ENCODE results near the gene LAMA3. TPM values are rescaled to one million over a fixed set of nuclear protein-coding genes. Genes with fewer than 3 reads are reported as not detected.

LAMA3 gene
- total RNA-seq, 1 donor from 2014 or later: 4.1 TPM

GRCh38 chr18:23798824-23799223 lies 109.6 kb downstream of the LAMA3 start:
- intact Hi-C loops (cut with DNase I): no loop called here
- DNase-seq (ENCODE audit: missing footprints): no peak
- ATAC-seq: no peak

- no peak for ATAC-seq
- intact Hi-C loops (cut with DNase I): no loop called here
- no peak for DNase-seq (ENCODE audit: missing footprints)
These were observed 110.3 kb downstream of the LAMA3 start for GRCh38 chr18:23799540-23799939.

GRCh38 chr18:23800902-23801301 lies 111.6 kb downstream of the LAMA3 start:
- intact Hi-C loops (cut with DNase I): no loop called here
- DNase-seq (ENCODE audit: missing footprints): no peak
- no peak for ATAC-seq

GRCh38 chr18:23802817-23803216 lies 113.6 kb downstream of the LAMA3 start:
- ATAC-seq (no peak), DNase-seq (ENCODE audit: missing footprints) (no peak)
- intact Hi-C loops (cut with DNase I): no loop called here

- no peak for DNase-seq (ENCODE audit: missing footprints)
- intact Hi-C loops (cut with DNase I): no loop called here
- no peak for ATAC-seq
These were observed 114.5 kb downstream of the LAMA3 start for GRCh38 chr18:23803755-23804154.

GRCh38 chr18:23805898-23806297 lies 116.6 kb downstream of the LAMA3 start:
- ATAC-seq (no peak), DNase-seq (ENCODE audit: missing footprints) (no peak)
- intact Hi-C loops (cut with DNase I): no loop called here

GRCh38 chr18:23809415-23809814 lies 120.2 kb downstream of the LAMA3 start:
- intact Hi-C loops (cut with DNase I): no loop called here
- no peak for ATAC-seq
- no peak for DNase-seq (ENCODE audit: missing footprints)

GRCh38 chr18:23810396-23810795 lies 121.1 kb downstream of the LAMA3 start:
- DNase-seq (ENCODE audit: missing footprints) (no peak), ATAC-seq (no peak)
- intact Hi-C loops (cut with DNase I): loop anchor here (5.0 to 10.0 kb wide), 2 partner anchors 107 to 306 kb away; partner anchors contain the start of gene RMC1

GRCh38 chr18:23811176-23811575 lies 121.9 kb downstream of the LAMA3 start:
- ATAC-seq: no peak
- intact Hi-C loops (cut with DNase I): loop anchor here (5.0 to 10.0 kb wide), 2 partner anchors 106 to 306 kb away; partner anchors contain the start of gene RMC1
- DNase-seq (ENCODE audit: missing footprints): no peak

GRCh38 chr18:23812546-23813440 lies 123.5 kb downstream of the LAMA3 start:
- DNase-seq (ENCODE audit: missing footprints) (no peak), ATAC-seq (no peak)
- intact Hi-C loops (cut with DNase I): loop anchor here (2.0 to 10.0 kb wide), 3 partner anchors 105 to 308 kb away; partner anchors contain the start of gene RMC1

- DNase-seq (ENCODE audit: missing footprints) (peak; percentile 66), ATAC-seq (peak; percentile 94)
- intact Hi-C loops (cut with DNase I): loop anchor here (5.0 to 10.0 kb wide), 2 partner anchors 102 to 310 kb away; partner anchors contain the start of gene RMC1
These were observed 125.8 kb downstream of the LAMA3 start for GRCh38 chr18:23814991-23815614.

GRCh38 chr18:23816021-23816420 lies 126.8 kb downstream of the LAMA3 start:
- intact Hi-C loops (cut with DNase I): loop anchor here (10.0 kb wide), 1 partner anchor 311 kb away; the partner anchor contains the start of gene RMC1
- ATAC-seq: no peak
- no peak for DNase-seq (ENCODE audit: missing footprints)

- intact Hi-C loops (cut with DNase I): loop anchor here (10.0 kb wide), 1 partner anchor 312 kb away; the partner anchor contains the start of gene RMC1
- no peak for ATAC-seq
- no peak for DNase-seq (ENCODE audit: missing footprints)
These were observed 127.5 kb downstream of the LAMA3 start for GRCh38 chr18:23816740-23817139.

- DNase-seq (ENCODE audit: missing footprints): no peak
- intact Hi-C loops (cut with DNase I): loop anchor here (10.0 kb wide), 1 partner anchor 314 kb away; the partner anchor contains the start of gene RMC1
- no peak for ATAC-seq
These were observed 129.7 kb downstream of the LAMA3 start for GRCh38 chr18:23819001-23819400.

- DNase-seq (ENCODE audit: missing footprints) (no peak), ATAC-seq (no peak)
- intact Hi-C loops (cut with DNase I): no loop called here
These were observed 133.5 kb downstream of the LAMA3 start for GRCh38 chr18:23822590-23823385.

- no peak for ATAC-seq
- intact Hi-C loops (cut with DNase I): no loop called here
- no peak for DNase-seq (ENCODE audit: missing footprints)
These were observed 135.0 kb downstream of the LAMA3 start for GRCh38 chr18:23824240-23824639.

GRCh38 chr18:23824669-23825068 lies 135.4 kb downstream of the LAMA3 start:
- intact Hi-C loops (cut with DNase I): no loop called here
- no peak for ATAC-seq

GRCh38 chr18:23825496-23825895 lies 136.2 kb downstream of the LAMA3 start:
- intact Hi-C loops (cut with DNase I): no loop called here
- ATAC-seq (no peak), DNase-seq (ENCODE audit: missing footprints) (no peak)

More at GRCh38 chr18:23824669-23825068, 135.4 kb downstream of the LAMA3 start:
- DNase-seq (ENCODE audit: missing footprints): no peak

- DNase-seq (ENCODE audit: missing footprints): no peak
- peak; percentile 96 for ATAC-seq
- intact Hi-C loops (cut with DNase I): no loop called here
These were observed 136.7 kb downstream of the LAMA3 start for GRCh38 chr18:23825978-23826405.
